B cell (primary cell): ENCODE measurements around the gene RGS11.

Source experiments
- EZH2 ChIP-seq: IDR thresholded peaks from 2 replicates; pipeline ENCODE4 v1.6.1; 2012; ENCODE audit warnings: borderline replicate concordance, low read depth, mild to moderate bottlenecking, moderate library complexity, low read length; ENCODE audit not compliant: insufficient read depth, poor library complexity, severe bottlenecking
- TF ChIP-seq, protein P1 (sequence below): fragments of 200-600 bp; IDR thresholded peaks from one replicate; pipeline ENCODE4 v1.8.0; 2022; ENCODE audit warnings: antibody characterized with exemption, mild to moderate bottlenecking

DNA sequence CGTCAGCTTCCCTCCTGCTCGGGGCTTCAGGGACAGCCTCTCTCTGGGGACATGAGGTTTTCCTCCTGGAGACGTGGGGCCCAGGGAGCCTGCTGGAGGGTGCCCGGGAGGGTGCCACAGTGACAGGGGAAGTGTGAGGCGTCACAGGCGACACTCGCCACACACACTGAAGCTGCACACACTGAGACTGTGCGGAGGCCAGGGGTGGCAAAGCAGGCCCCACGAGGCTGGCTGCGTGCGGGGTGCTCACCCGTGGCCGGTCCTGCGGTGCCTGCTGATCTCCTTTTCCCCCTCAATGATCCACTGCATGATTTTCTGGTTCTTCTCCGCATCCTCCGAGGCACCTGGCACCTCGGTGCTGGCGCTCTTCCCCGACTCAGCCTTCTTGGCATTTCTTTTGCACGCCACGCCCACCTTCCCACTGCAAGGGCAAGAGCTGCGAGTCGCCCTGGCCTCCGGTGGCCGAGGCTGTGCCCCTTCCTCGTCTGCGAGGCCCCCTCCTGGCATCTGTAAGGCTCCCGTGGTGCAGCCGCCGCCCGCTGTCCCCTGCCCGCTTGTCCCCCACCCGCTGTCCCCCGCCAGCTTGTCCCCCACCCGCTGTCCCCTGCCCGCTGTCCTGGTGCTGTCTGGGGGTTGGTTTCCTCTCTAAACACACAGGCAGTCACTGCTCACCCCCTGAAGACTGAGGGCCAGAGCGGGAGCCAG is 21.2 kb upstream of the RGS11 start:
- TF ChIP-seq, protein P1, sequence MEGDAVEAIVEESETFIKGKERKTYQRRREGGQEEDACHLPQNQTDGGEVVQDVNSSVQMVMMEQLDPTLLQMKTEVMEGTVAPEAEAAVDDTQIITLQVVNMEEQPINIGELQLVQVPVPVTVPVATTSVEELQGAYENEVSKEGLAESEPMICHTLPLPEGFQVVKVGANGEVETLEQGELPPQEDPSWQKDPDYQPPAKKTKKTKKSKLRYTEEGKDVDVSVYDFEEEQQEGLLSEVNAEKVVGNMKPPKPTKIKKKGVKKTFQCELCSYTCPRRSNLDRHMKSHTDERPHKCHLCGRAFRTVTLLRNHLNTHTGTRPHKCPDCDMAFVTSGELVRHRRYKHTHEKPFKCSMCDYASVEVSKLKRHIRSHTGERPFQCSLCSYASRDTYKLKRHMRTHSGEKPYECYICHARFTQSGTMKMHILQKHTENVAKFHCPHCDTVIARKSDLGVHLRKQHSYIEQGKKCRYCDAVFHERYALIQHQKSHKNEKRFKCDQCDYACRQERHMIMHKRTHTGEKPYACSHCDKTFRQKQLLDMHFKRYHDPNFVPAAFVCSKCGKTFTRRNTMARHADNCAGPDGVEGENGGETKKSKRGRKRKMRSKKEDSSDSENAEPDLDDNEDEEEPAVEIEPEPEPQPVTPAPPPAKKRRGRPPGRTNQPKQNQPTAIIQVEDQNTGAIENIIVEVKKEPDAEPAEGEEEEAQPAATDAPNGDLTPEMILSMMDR: no peak
- TF ChIP-seq EZH2: no peak
